MM.1S (cell line): Measurements from ENCODE around the gene GFOD1.
A peak's percentile ranks its signal among the peaks of the same experiment; 100 is the strongest.

ENCODE experiments used
- DNase-seq: peaks from one replicate; pipeline ENCODE4 v3.0.0-alpha.2; 2015
- H2AFZ ChIP-seq: fragments of 300-600 bp; sonication (generic); 2 replicates; pipeline ENCODE4 v1.6.0; 2016; ENCODE audit warnings: antibody characterized with exemption, low read length
- H3F3A ChIP-seq: fragments of 300-600 bp; sonication (generic); 2 replicates; pipeline ENCODE4 v1.6.1; 2016; ENCODE audit warnings: mild to moderate bottlenecking, antibody characterized with exemption, low read length, moderate library complexity, mixed read lengths; ENCODE audit not compliant: insufficient read depth
- H3K27ac ChIP-seq: fragments of 300-600 bp; sonication (generic); 2 replicates; pipeline ENCODE4 v1.5.1; 2016; ENCODE audit warnings: mild to moderate bottlenecking, low read length
- H3K27me3 ChIP-seq: fragments of 300-600 bp; sonication (generic); replicated peaks from 2 replicates; pipeline ENCODE4 v1.6.0; 2016; ENCODE audit warnings: low read length; ENCODE audit not compliant: insufficient read depth
- H3K36me3 ChIP-seq: fragments of 300-600 bp; sonication (generic); replicated peaks from 2 replicates; pipeline ENCODE4 v1.6.1; 2016; ENCODE audit warnings: mild to moderate bottlenecking, low read length, mixed read lengths; ENCODE audit not compliant: insufficient read depth
- H3K4me1 ChIP-seq: fragments of 300-600 bp; sonication (generic); 2 replicates; pipeline ENCODE4 v1.6.1; 2016; ENCODE audit warnings: low read length, mixed read lengths
- H3K4me2 ChIP-seq: fragments of 300-600 bp; sonication (generic); 2 replicates; pipeline ENCODE4 v1.6.0; 2016; ENCODE audit warnings: low read depth, low read length
- H3K4me3 ChIP-seq: fragments of 300-600 bp; sonication (generic); 2 replicates; pipeline ENCODE4 v1.5.1; 2016; ENCODE audit warnings: low read length, mixed read lengths
- H3K79me2 ChIP-seq: fragments of 300-600 bp; sonication (generic); 2 replicates; pipeline ENCODE4 v1.6.1; 2016; ENCODE audit warnings: mixed run types, low read length, mixed read lengths
- H3K9ac ChIP-seq: fragments of 300-600 bp; sonication (generic); 2 replicates; pipeline ENCODE4 v1.6.1; 2016; ENCODE audit warnings: low read length, mixed read lengths
- H3K9me2 ChIP-seq: fragments of 300-600 bp; sonication (generic); replicated peaks from 2 replicates; pipeline ENCODE4 v1.6.1; 2016; ENCODE audit warnings: mild to moderate bottlenecking, low read length, mixed read lengths; ENCODE audit not compliant: insufficient read depth
- H3K9me3 ChIP-seq: fragments of 300-600 bp; sonication (generic); replicated peaks from 2 replicates; pipeline ENCODE4 v1.6.1; 2016; ENCODE audit warnings: mild to moderate bottlenecking, low read length, mixed read lengths; ENCODE audit not compliant: insufficient read depth
- H4K20me1 ChIP-seq: fragments of 300-600 bp; sonication (generic); 2 replicates; pipeline ENCODE4 v1.6.1; 2016; ENCODE audit warnings: mild to moderate bottlenecking, low read length, moderate library complexity, mixed read lengths; ENCODE audit not compliant: insufficient read depth
- CTCF ChIP-seq: fragments of 300-600 bp; sonication (generic); IDR thresholded peaks from 2 replicates; pipeline ENCODE4 v1.5.1; 2016; ENCODE audit warnings: antibody characterized with exemption, low read length, mixed read lengths
- EZH2 ChIP-seq: fragments of 300-600 bp; sonication (generic); optimal IDR thresholded peaks from 2 replicates; pipeline ENCODE3; 2017; ENCODE audit warnings: low read depth, mild to moderate bottlenecking, antibody characterized with exemption, low read length, mixed read lengths
- EZH2phosphoT487 ChIP-seq: fragments of 300-600 bp; sonication (generic); IDR thresholded peaks from 2 replicates; pipeline ENCODE4 v1.6.1; 2018; ENCODE audit warnings: antibody characterized with exemption, low read length

GFOD1 gene

GRCh38 chr6:13428583-13429405 is 58.6 kb downstream of the GFOD1 start:
- Histone ChIP-seq H3K36me3 (no peaks in the 10 kb centered on the region), H2AFZ (no peak overlapping the region), H3K4me3 (peak overlapping the region; percentile 10; the same call in 1 of the 2 replicates), H3K4me1 (peaks cover 22% of the 10 kb centered on the region), H3K9ac (no peak overlapping the region), H3K27ac (peak overlapping the region; percentile 45; the same call in 1 of the 2 replicates), H3K9me3 (no peaks in the 10 kb centered on the region), H4K20me1 (no peaks in the 10 kb centered on the region), H3K27me3 (no peaks in the 10 kb centered on the region), H3K4me2 (peak overlapping the region; percentile 75), H3K79me2 (no peaks in the 10 kb centered on the region), H3K9me2 (no peaks in the 10 kb centered on the region), H3F3A (0 out of 2 replicates have a peak, but pooled peaks cover 6% of the 10 kb centered on the region)
- TF ChIP-seq CTCF (no peak), EZH2 (no peak), EZH2phosphoT487 (no peak)
- no peak for DNase-seq

GRCh38 chr6:13427801-13428582 is 59.4 kb downstream of the GFOD1 start:
- peak overlapping the region; percentile 45 for H3K27ac ChIP-seq
- DNase-seq: peak; percentile 65
- H3K4me1 ChIP-seq: peaks cover 22% of the 10 kb centered on the region
- H2AFZ ChIP-seq: 0 out of 2 replicates have a peak overlapping the region, but pooled peaks have one; percentile 1
- peak overlapping the region; percentile 10; the same call in 1 of the 2 replicates for H3K4me3 ChIP-seq
- 0 out of 2 replicates have a peak, but pooled peaks cover 6% of the 10 kb centered on the region for H3F3A ChIP-seq
- H3K79me2 ChIP-seq: no peaks in the 10 kb centered on the region
- H3K9me3 ChIP-seq: no peaks in the 10 kb centered on the region
- H3K9ac ChIP-seq: no peak overlapping the region
- no peaks in the 10 kb centered on the region for H3K9me2 ChIP-seq
- H4K20me1 ChIP-seq: no peaks in the 10 kb centered on the region
- H3K4me2 ChIP-seq: peak overlapping the region; percentile 75
- no peaks in the 10 kb centered on the region for H3K27me3 ChIP-seq
- no peaks in the 10 kb centered on the region for H3K36me3 ChIP-seq
- TF ChIP-seq CTCF (peak; percentile 39), EZH2 (no peak)

GRCh38 chr6:13427316-13427715 is 60.1 kb downstream of the GFOD1 start:
- no peak overlapping the region for H3K4me3 ChIP-seq
- DNase-seq: no peak
- no peaks in the 10 kb centered on the region for H3K27me3 ChIP-seq
- H3K9me3 ChIP-seq: no peaks in the 10 kb centered on the region
- no peaks in the 10 kb centered on the region for H3K79me2 ChIP-seq
- H3K4me2 ChIP-seq: peak overlapping the region; percentile 75; the same call in 1 of the 2 replicates
- H3F3A ChIP-seq: 0 out of 2 replicates have a peak, but pooled peaks cover 6% of the 10 kb centered on the region
- no peak overlapping the region for H3K27ac ChIP-seq
- peaks cover 22% of the 10 kb centered on the region for H3K4me1 ChIP-seq
- no peak overlapping the region for H2AFZ ChIP-seq
- no peaks in the 10 kb centered on the region for H3K36me3 ChIP-seq
- H4K20me1 ChIP-seq: no peaks in the 10 kb centered on the region
- no peaks in the 10 kb centered on the region for H3K9me2 ChIP-seq
- no peak overlapping the region for H3K9ac ChIP-seq
- TF ChIP-seq EZH2phosphoT487: no peak
- TF ChIP-seq CTCF: no peak
